Lung (tissue), 12 donors: Measurements from ENCODE around the gene AKT1. TPM values are rescaled to one million over a fixed set of nuclear protein-coding genes. Genes with fewer than 3 reads are reported as not detected.

Source experiments
- ATAC-seq: fragments of 200-7000 bp; cut with Tn5 transposase; one replicate; pipeline ENCODE4 v1.9.1; 2020; ENCODE audit warnings: moderate number of reproducible peaks; ENCODE audit not compliant: insufficient read depth, low FRiP score
- DNase-seq, 3 donors: peaks; one replicate each; pipeline ENCODE4 v3.0.0-alpha.2; 2013 to 2017
- H3K27ac ChIP-seq, 2 donors: one replicate each; pipeline ENCODE4 v1.5.1; 2013; ENCODE audit warnings: mild to moderate bottlenecking in 2 of 2, moderate library complexity in 2 of 2, control low read depth in 1 of 2, inconsistent platforms in 1 of 2, low read depth in 1 of 2, low read length in 1 of 2
- H3K27me3 ChIP-seq, 3 donors: one replicate each; pipeline ENCODE4 v1.5.1; 2013; ENCODE audit warnings: low read length in 2 of 3; ENCODE audit not compliant: control insufficient read depth in 3 of 3, insufficient read depth in 3 of 3
- H3K36me3 ChIP-seq, 4 donors: one replicate each; pipeline ENCODE4 v1.5.1; 2013; ENCODE audit warnings: low read length in 4 of 4, mild to moderate bottlenecking in 1 of 4, moderate library complexity in 1 of 4; ENCODE audit not compliant: control insufficient read depth in 4 of 4, insufficient read depth in 4 of 4
- H3K4me1 ChIP-seq, 5 donors: one replicate each; pipeline ENCODE4 v1.5.1; 2013; ENCODE audit warnings: low read length in 5 of 5, mild to moderate bottlenecking in 2 of 5, moderate library complexity in 1 of 5; ENCODE audit not compliant: control insufficient read depth in 5 of 5, insufficient read depth in 5 of 5
- H3K4me3 ChIP-seq: one replicate; pipeline ENCODE4 v1.5.1; 2013; ENCODE audit warnings: mild to moderate bottlenecking, control low read depth, moderate library complexity
- H3K9ac ChIP-seq, 2 donors: one replicate each; pipeline ENCODE4 v1.5.1; 2013; ENCODE audit warnings: low read length in 2 of 2, control low read depth in 1 of 2; ENCODE audit not compliant: insufficient read depth in 1 of 2
- H3K9me3 ChIP-seq, 4 donors: one replicate each; pipeline ENCODE4 v1.5.1; 2013; ENCODE audit warnings: low read length in 3 of 4, mild to moderate bottlenecking in 1 of 4, moderate library complexity in 1 of 4; ENCODE audit not compliant: control insufficient read depth in 4 of 4, insufficient read depth in 3 of 4
- WGBS, 2 donors: extraction: QIAGEN DNeasy Blood & Tissue Kit; methylation state at CpG; one replicate each; pipeline ENCODE4 v1.1.7; 2013; 5-methylcytosine and 5-hydroxymethylcytosine counted together
- polyA plus RNA-seq, 2 donors: library from polyadenylated mRNA; stranded (reverse); fragments of 200-250 nt; gene quantifications; one replicate each; pipeline ENCODE4 v1.2.1, GENCODE V29; 2013
- total RNA-seq, 2 donors: library from RNA; depleted of rRNA in 1 of 2; stranded (reverse); fragments of >200 nt in 1 of 2; gene quantifications; one replicate each; pipeline ENCODE4 v1.2.1, GENCODE V29; 2014 to 2021
- TF ChIP-seq, protein P1 (sequence below): IDR thresholded peaks from 2 replicates; pipeline ENCODE4 v1.5.1; 2012; ENCODE audit warnings: mild to moderate bottlenecking; ENCODE audit errors: control extremely low read depth, extremely low read depth
- donor health status: control.
- donor health status: control.
- donor health status: Bipolar disorder and iron deficiency.
- donor health status: healthy.
- donor health status: DM: yes; HTN: yes; CAD: no.

AKT1 gene
- total and polyA plus RNA-seq, 4 donors, result 142 to 224 (median 160) TPM

- H3K27ac ChIP-seq, result no peak overlapping the region
These were observed 18.4 kb downstream of the AKT1 start for GRCh38 chr14:104776961-104777807.

GRCh38 chr14:104776481-104776880 lies 19.1 kb downstream of the AKT1 start:
- H3K27ac ChIP-seq, result no peak overlapping the region
- no peak for ATAC-seq
- no peak for DNase-seq
- no peak overlapping the region for H3K9ac ChIP-seq
- H3K36me3 ChIP-seq, result peaks cover 2 to 79% (median 19%) of the 10 kb centered on the region in 4 donors
- TF ChIP-seq, protein P1, sequence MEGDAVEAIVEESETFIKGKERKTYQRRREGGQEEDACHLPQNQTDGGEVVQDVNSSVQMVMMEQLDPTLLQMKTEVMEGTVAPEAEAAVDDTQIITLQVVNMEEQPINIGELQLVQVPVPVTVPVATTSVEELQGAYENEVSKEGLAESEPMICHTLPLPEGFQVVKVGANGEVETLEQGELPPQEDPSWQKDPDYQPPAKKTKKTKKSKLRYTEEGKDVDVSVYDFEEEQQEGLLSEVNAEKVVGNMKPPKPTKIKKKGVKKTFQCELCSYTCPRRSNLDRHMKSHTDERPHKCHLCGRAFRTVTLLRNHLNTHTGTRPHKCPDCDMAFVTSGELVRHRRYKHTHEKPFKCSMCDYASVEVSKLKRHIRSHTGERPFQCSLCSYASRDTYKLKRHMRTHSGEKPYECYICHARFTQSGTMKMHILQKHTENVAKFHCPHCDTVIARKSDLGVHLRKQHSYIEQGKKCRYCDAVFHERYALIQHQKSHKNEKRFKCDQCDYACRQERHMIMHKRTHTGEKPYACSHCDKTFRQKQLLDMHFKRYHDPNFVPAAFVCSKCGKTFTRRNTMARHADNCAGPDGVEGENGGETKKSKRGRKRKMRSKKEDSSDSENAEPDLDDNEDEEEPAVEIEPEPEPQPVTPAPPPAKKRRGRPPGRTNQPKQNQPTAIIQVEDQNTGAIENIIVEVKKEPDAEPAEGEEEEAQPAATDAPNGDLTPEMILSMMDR, result no peak
- peaks cover 0 to 5% (median 0%) of the 10 kb centered on the region in 4 donors for H3K9me3 ChIP-seq
- peaks cover 0 to 15% (median 0%) of the 10 kb centered on the region in 5 donors for H3K4me1 ChIP-seq
- no peaks in the 10 kb centered on the region for H3K27me3 ChIP-seq
- WGBS, 2 donors, result 98 to 99% methylated on average over 15 of the region's 15 CpGs
- H3K4me3 ChIP-seq, result no peak overlapping the region

More at GRCh38 chr14:104776961-104777807, 18.4 kb downstream of the AKT1 start:
- H3K36me3 ChIP-seq, result peaks cover 0 to 78% (median 15%) of the 10 kb centered on the region in 4 donors
- H3K4me3 ChIP-seq, result no peak overlapping the region
- ATAC-seq, result no peak
- H3K27me3 ChIP-seq, result no peaks in the 10 kb centered on the region
- H3K4me1 ChIP-seq, result peaks cover 0 to 15% (median 0%) of the 10 kb centered on the region in 5 donors
- 84 to 94% methylated on average over 15 to 16 of the region's 16 CpGs for WGBS, 2 donors
- H3K9me3 ChIP-seq, result peaks cover 0 to under 1% (median 0%) of the 10 kb centered on the region in 4 donors
- TF ChIP-seq, protein P1, result no peak
- DNase-seq, result peak; percentile 51 to 74 (median 59)
- no peak overlapping the region for H3K9ac ChIP-seq

DNA sequence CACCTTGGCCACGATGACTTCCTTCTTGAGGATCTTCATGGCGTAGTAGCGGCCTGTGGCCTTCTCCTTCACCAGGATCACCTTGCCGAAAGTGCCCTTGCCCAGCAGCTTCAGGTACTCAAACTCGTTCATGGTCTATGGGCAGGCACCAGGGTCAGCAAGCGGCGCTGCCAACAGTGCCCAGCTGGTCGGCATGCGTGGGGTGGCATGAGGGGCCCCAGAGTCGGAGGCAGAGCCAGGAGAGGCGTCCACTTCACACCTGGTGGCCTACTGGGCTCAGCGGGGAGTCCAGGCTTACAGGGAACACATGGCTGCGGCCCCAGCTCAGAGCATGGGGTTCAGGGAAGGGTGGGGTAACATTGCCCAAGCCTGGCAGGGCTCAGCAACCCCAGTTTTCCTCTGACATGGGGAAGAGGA lies 20.5 kb downstream of the AKT1 start:
- DNase-seq, result no peak
- Histone ChIP-seq H3K36me3 (peaks cover 8 to 79% (median 28%) of the 10 kb centered on the region in 4 donors), H3K27me3 (no peaks in the 10 kb centered on the region), H3K9ac (no peak overlapping the region), H3K9me3 (peaks cover 0 to 7% (median 0%) of the 10 kb centered on the region in 4 donors), H3K4me1 (peaks cover 0 to 15% (median 0%) of the 10 kb centered on the region in 5 donors), H3K27ac (no peak overlapping the region), H3K4me3 (no peak overlapping the region)
- ATAC-seq, result no peak
- WGBS, 2 donors, result 82 to 83% methylated on average over 13 of the region's 13 CpGs
- TF ChIP-seq, protein P1, result no peak
